H1 (cell line): ENCODE measurements around the gene PPIB. TPM values are rescaled to one million over a fixed set of nuclear protein-coding genes. Genes with fewer than 3 reads are reported as not detected.

Experiments
- KDM1A ChIP-seq: fragments of 200-600, 300-600 bp; sonication (generic); IDR thresholded peaks from 2 replicates; pipeline ENCODE4 v1.7.1; 2016; ENCODE audit warnings: mild to moderate bottlenecking, low read length, borderline replicate concordance
- polyA plus RNA-seq, 7 experiments: library from polyadenylated mRNA; depleted of rRNA in 3 of 7; stranded (reverse) in 5 of 7; unstranded in 2 of 7; fragments of >200 nt in 5 of 7; fragments of 200-250 nt in 2 of 7; gene quantifications; 1 replicate in 5 of 7; 2 replicates in 1 of 7; 4 replicates in 1 of 7; pipeline versions ENCODE4 v1.2.1 to v1.2.3, GENCODE V29; 2011 to 2013; ENCODE audit warnings: missing spikeins in 2 of 7, mixed read lengths in 2 of 7
- total RNA-seq: library from RNA; stranded (reverse); fragmentation: NEBNext Ultra II Directional; extraction: Animal tissue kit (Norgen Biotek cat#: 25700); gene quantifications from 2 replicates; pipeline ENCODE4 v1.2.1, GENCODE V29; 2021

The PPIB gene
- total and polyA plus RNA-seq, 2 of the 8 experiments (the other 6 are each of a cell fraction or from before 2014, with no cell fraction given) = 558 to 579 TPM

- TF ChIP-seq KDM1A = no peak
These were observed 18.1 kb downstream of the PPIB start (continued) for GRCh38 chr15:64144565-64145281.
